GM06990 (cell line): ENCODE results near the gene RGS10.
A peak's percentile ranks its signal among the peaks of the same experiment; 100 is the strongest.

Experiments used
- DNase-seq: peaks from one replicate; pipeline ENCODE4 v3.0.0-alpha.2; 2011; ENCODE audit not compliant: insufficient read length; ENCODE audit errors: extremely low read depth
- H3K27me3 ChIP-seq: replicated peaks from 2 replicates; pipeline ENCODE4 v1.6.0; 2011; ENCODE audit warnings: low read length; ENCODE audit not compliant: control insufficient read depth, insufficient read depth
- H3K36me3 ChIP-seq: 2 replicates; pipeline ENCODE4 v1.5.1; 2011; ENCODE audit warnings: low read length; ENCODE audit not compliant: control insufficient read depth, insufficient read depth
- H3K4me3 ChIP-seq: replicated peaks from 2 replicates; pipeline ENCODE4 v1.5.1; 2011; ENCODE audit warnings: low read depth, mild to moderate bottlenecking, control low read depth, low read length
- TF ChIP-seq, protein P1 (sequence below): IDR thresholded peaks from 2 replicates; pipeline ENCODE4 v1.5.1; 2011; ENCODE audit warnings: low read length, control low read depth, mild to moderate bottlenecking, inconsistent platforms; ENCODE audit not compliant: insufficient read depth, poor library complexity, severe bottlenecking

The RGS10 gene, protein sequence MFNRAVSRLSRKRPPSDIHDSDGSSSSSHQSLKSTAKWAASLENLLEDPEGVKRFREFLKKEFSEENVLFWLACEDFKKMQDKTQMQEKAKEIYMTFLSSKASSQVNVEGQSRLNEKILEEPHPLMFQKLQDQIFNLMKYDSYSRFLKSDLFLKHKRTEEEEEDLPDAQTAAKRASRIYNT

DNA sequence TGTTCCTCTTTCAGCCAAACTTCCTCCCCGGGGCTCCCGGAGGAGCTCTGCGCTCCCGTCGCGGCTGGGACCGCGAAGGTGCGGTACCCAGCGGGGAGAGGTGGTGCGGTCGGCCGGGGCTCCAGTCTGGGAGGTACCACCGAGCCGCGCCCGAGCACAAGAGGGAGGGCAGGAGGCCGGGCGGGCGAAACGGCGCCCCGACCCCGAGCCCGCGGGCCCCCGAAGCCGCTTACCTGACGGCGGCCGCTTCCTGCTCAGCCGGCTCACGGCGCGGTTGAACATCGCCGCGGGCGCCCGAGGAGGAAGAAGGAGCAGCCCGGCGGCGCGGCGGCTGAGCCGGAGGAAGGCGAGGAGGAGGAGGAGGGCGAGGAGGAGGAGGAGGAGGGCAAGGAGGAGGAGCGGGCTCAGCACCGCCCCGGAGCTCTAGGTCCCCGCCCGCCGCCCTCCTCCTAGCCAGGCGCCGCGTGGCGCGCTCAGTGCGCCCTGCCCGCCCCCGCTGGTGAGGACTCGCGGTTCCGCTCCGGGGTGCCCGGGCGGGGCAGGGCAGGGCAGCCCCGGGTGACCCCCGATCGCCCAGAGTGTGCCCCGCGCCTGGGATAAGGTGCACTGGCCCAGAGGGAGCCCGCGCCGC is at the start of gene RGS10:
Gene RGS10 (minus strand): TSS at position 363 of the 631 bp plus-strand sequence. CDS start 81 bp downstream, at position 282.
- TF ChIP-seq, protein P1, sequence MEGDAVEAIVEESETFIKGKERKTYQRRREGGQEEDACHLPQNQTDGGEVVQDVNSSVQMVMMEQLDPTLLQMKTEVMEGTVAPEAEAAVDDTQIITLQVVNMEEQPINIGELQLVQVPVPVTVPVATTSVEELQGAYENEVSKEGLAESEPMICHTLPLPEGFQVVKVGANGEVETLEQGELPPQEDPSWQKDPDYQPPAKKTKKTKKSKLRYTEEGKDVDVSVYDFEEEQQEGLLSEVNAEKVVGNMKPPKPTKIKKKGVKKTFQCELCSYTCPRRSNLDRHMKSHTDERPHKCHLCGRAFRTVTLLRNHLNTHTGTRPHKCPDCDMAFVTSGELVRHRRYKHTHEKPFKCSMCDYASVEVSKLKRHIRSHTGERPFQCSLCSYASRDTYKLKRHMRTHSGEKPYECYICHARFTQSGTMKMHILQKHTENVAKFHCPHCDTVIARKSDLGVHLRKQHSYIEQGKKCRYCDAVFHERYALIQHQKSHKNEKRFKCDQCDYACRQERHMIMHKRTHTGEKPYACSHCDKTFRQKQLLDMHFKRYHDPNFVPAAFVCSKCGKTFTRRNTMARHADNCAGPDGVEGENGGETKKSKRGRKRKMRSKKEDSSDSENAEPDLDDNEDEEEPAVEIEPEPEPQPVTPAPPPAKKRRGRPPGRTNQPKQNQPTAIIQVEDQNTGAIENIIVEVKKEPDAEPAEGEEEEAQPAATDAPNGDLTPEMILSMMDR, result no peak
- peak; percentile 87 for DNase-seq
- no peaks in the 10 kb centered on the region for H3K36me3 ChIP-seq
- H3K27me3 ChIP-seq, result no peaks in the 10 kb centered on the region
- H3K4me3 ChIP-seq, result peak within 1 kb of the TSS; percentile 91

DNA sequence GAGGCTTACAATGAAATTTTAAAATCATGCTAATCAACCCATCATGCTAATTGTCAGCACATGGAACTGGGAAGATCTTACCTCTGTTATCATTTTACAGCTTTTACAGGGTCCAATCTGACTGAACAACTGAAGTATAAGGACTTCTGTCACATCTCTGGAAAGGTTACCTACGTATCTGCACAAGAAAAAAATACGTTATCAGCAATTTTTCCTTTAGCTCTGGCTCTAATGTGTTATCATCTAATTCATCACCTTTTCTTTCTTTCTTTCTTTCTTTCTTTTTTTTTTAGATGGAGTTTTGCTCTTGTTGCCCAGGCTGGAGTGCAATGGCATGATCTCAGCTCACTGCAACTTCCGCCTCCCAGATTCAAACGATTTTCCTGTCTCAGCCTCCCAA is 45.6 kb upstream of the RGS10 start:
- Histone ChIP-seq H3K4me3 (no peak overlapping the region), H3K27me3 (no peaks in the 10 kb centered on the region), H3K36me3 (peaks cover 10% of the 10 kb centered on the region)
- TF ChIP-seq, protein P1, result no peak
- no peak for DNase-seq

DNA sequence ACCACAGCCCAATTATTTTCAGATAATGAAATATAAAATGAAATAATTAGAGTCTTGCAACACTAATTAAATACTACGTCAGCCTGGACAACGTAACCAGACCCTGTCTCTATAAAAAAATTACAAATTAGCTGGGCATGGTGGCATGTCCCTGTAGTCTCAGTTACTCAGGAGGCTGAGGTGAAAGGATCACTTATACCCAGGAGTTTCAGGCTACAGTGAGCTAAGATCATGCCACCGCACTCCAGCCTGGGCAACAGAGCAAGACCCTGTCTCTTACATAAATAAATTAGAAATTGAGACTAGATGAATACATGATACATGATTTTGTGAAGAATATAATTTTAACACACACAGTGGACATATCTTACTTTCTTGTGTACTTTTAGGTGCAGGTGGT is 35.8 kb upstream of the RGS10 start:
- no peak for DNase-seq
- peaks cover 2% of the 10 kb centered on the region for H3K36me3 ChIP-seq
- no peaks in the 10 kb centered on the region for H3K27me3 ChIP-seq
- H3K4me3 ChIP-seq, result no peak overlapping the region
- TF ChIP-seq, protein P1, result no peak

DNA sequence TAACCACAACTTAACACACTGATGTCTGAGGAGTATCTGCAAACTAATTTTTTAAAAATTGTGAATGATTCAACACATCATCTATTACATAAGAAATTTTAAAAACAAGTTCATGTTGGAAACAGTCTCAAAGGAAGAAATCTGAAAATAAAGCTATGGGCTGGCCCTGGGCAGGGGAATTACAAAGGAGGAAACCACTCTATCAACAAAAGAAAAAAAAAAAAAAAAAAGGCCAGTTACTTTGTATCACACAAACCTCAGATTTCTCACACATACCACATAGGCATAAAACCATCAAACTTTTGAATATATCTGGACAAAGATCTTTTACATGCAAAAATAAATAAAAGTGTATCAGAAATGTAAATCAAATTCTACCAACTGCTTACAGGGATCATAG is 33.5 kb upstream of the RGS10 start:
- TF ChIP-seq, protein P1, result no peak
- no peak for DNase-seq

DNA sequence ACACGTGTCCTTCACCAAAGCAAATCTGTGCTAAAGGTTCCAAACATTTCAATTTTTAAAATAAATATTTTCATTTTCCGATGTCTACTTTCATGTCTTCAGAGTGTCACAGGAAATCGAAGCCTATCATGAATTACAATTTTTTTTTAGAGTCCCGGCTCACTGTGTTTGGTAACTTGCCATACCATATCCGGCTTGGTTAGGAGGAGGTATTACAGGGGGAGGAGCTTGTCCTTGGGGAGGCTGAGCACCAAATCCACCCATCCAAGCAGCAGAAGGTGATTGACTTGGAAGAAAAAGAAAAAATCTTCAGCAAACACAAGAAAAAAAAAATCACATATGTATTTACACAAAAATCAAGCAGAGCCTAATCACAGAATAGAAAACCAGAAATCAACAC is 33.0 kb upstream of the RGS10 start:
- H3K36me3 ChIP-seq, result peaks cover 2% of the 10 kb centered on the region
- DNase-seq, result no peak

More for the DNA sequence above, 33.5 kb upstream of the RGS10 start:
- Histone ChIP-seq H3K36me3 (peaks cover 2% of the 10 kb centered on the region), H3K27me3 (no peaks in the 10 kb centered on the region), H3K4me3 (no peak overlapping the region)

More for the DNA sequence above, 33.0 kb upstream of the RGS10 start:
- TF ChIP-seq, protein P1, result no peak
- Histone ChIP-seq H3K4me3 (no peak overlapping the region), H3K27me3 (no peaks in the 10 kb centered on the region)
